Placental epithelial cell (primary cell): Measurements from ENCODE around the gene LONP2. TPM values are rescaled to one million over a fixed set of nuclear protein-coding genes. Genes with fewer than 3 reads are reported as not detected.

Experiments used
- total RNA-seq: library from RNA; depleted of rRNA; stranded (reverse); fragments of >200 nt; gene quantifications from 2 replicates; pipeline ENCODE4 v1.2.3, GENCODE V29; 2012

The LONP2 gene, protein sequence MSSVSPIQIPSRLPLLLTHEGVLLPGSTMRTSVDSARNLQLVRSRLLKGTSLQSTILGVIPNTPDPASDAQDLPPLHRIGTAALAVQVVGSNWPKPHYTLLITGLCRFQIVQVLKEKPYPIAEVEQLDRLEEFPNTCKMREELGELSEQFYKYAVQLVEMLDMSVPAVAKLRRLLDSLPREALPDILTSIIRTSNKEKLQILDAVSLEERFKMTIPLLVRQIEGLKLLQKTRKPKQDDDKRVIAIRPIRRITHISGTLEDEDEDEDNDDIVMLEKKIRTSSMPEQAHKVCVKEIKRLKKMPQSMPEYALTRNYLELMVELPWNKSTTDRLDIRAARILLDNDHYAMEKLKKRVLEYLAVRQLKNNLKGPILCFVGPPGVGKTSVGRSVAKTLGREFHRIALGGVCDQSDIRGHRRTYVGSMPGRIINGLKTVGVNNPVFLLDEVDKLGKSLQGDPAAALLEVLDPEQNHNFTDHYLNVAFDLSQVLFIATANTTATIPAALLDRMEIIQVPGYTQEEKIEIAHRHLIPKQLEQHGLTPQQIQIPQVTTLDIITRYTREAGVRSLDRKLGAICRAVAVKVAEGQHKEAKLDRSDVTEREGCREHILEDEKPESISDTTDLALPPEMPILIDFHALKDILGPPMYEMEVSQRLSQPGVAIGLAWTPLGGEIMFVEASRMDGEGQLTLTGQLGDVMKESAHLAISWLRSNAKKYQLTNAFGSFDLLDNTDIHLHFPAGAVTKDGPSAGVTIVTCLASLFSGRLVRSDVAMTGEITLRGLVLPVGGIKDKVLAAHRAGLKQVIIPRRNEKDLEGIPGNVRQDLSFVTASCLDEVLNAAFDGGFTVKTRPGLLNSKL
- 48.3 and 57.8 TPM in 2 replicates for total RNA-seq

DNA sequence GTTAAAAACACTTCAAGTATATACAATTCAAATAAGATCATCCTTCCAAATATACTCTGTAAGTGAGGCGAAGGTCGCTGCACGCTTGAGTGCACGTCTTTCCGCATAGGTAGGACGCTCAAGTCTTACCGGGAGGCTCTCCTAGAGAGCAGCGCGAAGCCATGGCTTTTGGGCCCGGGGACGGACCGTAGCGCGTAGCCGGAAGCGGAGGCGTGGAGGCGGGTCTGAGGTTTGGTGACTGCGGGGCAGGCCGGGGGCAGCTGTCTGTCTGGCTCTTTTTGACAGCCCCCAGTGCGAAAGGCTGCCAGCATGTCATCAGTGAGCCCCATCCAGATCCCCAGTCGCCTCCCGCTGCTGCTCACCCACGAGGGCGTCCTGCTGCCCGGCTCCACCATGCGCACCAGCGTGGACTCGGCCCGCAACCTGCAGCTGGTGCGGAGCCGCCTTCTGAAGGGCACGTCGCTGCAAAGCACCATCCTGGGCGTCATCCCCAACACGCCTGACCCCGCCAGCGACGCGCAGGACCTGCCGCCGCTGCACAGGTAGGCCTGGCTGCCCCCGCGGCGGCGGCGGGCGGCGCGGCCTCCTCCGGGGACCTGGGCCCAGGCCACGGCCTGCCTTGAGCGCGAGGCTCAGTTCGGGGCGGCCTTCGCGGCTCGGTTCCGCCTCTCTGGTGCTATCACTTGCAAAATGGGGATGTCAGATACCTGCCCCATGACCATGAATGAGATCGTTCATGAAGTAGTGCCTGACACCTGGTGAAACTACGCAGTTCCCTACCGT is at the start of gene LONP2:
Gene LONP2, plus strand, starts transcription at position 221 of the 783 bp plus-strand sequence. Its CDS starts 89 bp downstream, at position 310.

DNA sequence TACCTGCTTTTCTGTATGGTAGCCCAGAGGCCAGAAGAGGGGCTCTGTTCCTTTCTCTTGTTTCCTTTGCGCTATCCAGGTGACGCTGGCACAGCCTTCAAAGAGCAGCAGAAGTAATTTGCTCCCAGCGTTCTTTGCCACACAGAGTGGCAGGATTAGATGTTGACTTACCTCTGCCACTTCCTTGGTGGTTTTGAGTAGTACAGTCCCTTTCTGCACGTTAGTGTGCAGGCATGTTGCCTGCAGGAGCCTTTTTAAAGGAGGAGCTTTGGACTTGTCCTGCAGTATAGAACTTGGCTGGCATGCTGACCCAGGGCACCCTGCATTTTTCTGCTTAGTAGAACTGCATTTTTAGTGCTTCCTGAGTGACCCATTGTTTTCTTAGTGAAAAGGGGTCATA is 3.2 kb downstream of the LONP2 start, which contains the start of gene ABCC11:
Gene ABCC11, minus strand, starts transcription at position 229 of the 400 bp plus-strand sequence. CDS start 15,618 bp downstream, outside the sequence.

DNA sequence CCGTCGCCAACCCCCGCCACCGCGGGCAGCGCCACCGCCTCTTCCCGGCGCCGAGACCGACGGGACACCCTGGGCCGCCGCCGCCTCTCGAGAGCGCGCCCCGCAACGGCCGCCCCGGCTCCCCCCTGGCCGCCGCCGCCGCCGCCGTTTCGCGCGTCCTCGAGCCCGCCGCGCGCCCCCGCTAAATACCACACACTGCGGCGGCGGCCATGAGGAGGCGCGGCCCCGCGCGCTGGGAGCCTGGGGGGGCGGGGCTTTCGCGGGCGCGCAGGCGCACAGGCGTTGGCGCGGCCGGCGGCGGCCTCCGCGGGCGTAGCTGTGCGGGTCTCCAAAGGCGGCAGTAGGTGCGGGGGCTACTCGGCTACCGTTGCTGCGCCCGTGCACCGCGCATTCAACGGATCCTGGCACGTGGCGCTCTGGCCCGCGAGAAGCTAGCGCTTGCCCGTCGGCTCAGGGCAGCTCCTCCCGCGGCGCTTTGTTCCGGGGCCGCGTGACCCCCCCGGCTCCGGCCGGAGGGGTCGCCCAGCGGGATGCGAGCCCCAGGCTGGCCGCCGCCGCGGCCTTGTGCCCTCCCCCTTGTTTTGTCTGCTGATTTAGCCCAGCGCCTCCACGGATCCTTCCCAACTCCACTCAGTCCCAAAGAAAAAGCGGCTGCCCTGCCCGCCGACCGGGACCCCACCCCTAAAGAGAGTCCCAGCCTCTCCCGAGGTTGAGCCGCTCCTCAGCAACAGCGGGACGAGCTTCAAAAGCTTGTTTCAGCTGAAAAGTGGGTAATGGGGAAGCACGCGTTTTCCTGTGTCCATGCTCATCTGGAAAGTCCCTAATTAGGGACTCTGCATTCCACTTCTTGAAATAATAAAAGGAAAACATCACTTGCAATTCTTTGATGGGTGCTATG is 141.4 kb downstream of the LONP2 start, which contains the start of gene SIAH1:
Gene SIAH1, minus strand, starts transcription at position 161 of the 898 bp plus-strand sequence. CDS start 22,985 bp downstream, outside the sequence.

Other genes starting within 250 kb of the LONP2 start
- not detected in 2 replicates for gene ABCC12, start 88.3 kb upstream of the LONP2 start, total RNA-seq
- under 0.01 TPM in 1 of 2 replicates, not detected in the other for gene ABCC11, start 3.2 kb downstream of the LONP2 start, total RNA-seq
- 28.4 and 31.8 TPM in 2 replicates for gene SIAH1, start 141.1 kb downstream of the LONP2 start, total RNA-seq